ENCODE data around the gene IFIT5.

DNA sequence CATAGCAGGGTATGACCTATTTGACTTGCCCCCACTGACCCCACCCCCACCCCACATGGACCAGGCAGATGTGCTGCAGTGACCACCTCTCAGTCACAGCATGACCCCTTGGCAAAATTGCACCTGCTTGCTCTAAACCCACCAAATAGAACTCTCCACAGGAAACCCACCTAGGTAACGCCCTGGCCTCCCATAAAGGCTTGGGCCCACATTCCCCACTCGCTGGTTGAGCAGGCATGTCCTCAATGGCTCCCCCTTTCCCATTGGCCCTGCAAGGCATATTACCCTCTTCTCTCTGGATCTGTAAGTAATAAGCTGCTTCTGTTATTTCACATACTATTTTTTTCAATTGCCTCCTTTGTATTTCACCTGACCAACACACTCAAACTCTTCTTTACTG is 19.2 kb upstream of the IFIT5 start:
- TF ChIP-seq EP300 (IDR thresholded peaks at IDR 0.05), result no peak
- TF ChIP-seq, protein P1, sequence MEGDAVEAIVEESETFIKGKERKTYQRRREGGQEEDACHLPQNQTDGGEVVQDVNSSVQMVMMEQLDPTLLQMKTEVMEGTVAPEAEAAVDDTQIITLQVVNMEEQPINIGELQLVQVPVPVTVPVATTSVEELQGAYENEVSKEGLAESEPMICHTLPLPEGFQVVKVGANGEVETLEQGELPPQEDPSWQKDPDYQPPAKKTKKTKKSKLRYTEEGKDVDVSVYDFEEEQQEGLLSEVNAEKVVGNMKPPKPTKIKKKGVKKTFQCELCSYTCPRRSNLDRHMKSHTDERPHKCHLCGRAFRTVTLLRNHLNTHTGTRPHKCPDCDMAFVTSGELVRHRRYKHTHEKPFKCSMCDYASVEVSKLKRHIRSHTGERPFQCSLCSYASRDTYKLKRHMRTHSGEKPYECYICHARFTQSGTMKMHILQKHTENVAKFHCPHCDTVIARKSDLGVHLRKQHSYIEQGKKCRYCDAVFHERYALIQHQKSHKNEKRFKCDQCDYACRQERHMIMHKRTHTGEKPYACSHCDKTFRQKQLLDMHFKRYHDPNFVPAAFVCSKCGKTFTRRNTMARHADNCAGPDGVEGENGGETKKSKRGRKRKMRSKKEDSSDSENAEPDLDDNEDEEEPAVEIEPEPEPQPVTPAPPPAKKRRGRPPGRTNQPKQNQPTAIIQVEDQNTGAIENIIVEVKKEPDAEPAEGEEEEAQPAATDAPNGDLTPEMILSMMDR (IDR thresholded peaks at IDR 0.05), result no peak
